ENCODE results near the gene GPAT3. TPM values are rescaled to one million over a fixed set of nuclear protein-coding genes. Genes with fewer than 3 reads are reported as not detected.
"Not testable (repeated sequence)": the region's sequence is repeated elsewhere in the genome, so short reads cannot be mapped to it uniquely, and the experiment has no call there.

The GPAT3 gene
- total RNA-seq, 3 donors from 2014 or later: 16.7 to 43.3 (median 26.4) TPM

DNA sequence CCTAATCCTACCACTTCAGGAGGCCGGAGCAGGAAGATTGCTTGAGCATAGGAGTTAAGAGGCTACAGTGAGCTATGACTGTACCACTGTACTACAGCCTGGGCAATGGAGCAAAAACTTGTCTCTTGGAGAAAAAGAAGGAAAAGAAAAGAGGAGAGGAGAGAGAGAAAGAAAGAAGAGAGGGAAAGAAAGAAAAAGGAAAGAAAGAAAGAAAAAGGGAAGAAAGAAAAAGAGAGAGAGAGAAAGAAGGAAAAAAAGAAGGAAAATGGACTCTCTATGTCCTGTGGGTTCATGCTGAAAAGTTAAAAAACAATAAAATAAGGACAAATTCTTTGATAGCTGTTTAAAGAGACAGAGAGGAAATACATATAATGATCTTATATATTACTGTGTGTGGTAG is 37.7 kb upstream of the GPAT3 start:
- H3K9me3 ChIP-seq: no peaks in the 10 kb centered on the region
- no peaks in the 10 kb centered on the region for H3K36me3 ChIP-seq (ENCODE audit: low read depth)
- no peaks in the 10 kb centered on the region for H3K4me1 ChIP-seq (ENCODE audit: low read depth)
- TF ChIP-seq, protein P1, sequence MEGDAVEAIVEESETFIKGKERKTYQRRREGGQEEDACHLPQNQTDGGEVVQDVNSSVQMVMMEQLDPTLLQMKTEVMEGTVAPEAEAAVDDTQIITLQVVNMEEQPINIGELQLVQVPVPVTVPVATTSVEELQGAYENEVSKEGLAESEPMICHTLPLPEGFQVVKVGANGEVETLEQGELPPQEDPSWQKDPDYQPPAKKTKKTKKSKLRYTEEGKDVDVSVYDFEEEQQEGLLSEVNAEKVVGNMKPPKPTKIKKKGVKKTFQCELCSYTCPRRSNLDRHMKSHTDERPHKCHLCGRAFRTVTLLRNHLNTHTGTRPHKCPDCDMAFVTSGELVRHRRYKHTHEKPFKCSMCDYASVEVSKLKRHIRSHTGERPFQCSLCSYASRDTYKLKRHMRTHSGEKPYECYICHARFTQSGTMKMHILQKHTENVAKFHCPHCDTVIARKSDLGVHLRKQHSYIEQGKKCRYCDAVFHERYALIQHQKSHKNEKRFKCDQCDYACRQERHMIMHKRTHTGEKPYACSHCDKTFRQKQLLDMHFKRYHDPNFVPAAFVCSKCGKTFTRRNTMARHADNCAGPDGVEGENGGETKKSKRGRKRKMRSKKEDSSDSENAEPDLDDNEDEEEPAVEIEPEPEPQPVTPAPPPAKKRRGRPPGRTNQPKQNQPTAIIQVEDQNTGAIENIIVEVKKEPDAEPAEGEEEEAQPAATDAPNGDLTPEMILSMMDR (IDR thresholded peaks at IDR 0.05): no peak
- ATAC-seq (no peak), DNase-seq (no peak)
- intact Hi-C loops (cut with DNase I, micrococcal nuclease): no loop called here
- no peak overlapping the region for H3K4me3 ChIP-seq

DNA sequence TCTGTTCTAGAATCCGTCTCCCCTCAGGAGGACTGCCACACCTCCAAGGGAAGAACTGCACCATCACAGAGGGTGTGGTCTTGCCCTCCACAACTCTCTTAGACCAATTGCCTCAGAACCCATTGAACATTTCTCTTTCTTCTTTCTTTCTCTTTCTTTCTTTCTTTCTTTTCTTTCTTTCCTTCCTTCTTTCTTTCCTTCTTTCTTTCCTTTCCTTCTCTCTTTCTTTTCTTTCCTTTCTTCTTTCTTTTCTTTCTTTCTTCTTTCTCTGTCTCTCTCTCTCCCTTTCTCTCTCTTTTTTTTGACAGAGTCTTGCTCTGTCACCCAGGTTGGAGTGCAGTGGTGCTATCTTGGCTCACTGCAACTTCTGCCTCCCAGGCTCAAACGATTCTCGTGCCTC is 34.2 kb upstream of the GPAT3 start:
- not testable (repeated sequence) for DNase-seq; H3K36me3 ChIP-seq (ENCODE audit: low read depth); H3K9me3 ChIP-seq; H3K4me1 ChIP-seq (ENCODE audit: low read depth); ATAC-seq; H3K4me3 ChIP-seq
- intact Hi-C loops (cut with DNase I, micrococcal nuclease): loop anchor here in 1 of 2 donors (10.0 kb wide), 1 partner anchor 133 kb away; no protein-coding TSS in a partner anchor

DNA sequence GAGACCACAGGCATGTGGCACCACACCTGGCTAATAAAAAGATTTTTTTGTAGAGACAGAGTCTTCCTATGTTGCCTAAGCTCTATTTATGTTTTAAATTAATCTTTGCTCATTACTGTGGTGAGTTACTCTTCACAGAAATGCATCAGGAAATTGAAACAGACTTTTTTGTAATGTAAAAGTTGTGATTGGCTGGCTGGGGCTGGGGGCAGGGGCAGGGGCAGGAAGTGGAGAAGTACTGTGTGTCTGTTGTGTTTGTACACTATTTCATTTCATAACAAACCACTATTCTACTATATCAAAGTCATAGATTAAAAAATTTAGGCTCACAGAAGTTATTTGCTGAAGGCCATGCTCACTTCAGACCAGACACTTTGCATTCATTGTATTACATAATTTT is 31.9 kb upstream of the GPAT3 start:
- DNase-seq (no peak), ATAC-seq (no peak)
- intact Hi-C loops (cut with DNase I, micrococcal nuclease): loop anchor here in 1 of 2 donors (10.0 kb wide), 1 partner anchor 131 kb away; no protein-coding TSS in a partner anchor
- Histone ChIP-seq H3K4me1 (ENCODE audit: low read depth) (no peaks in the 10 kb centered on the region), H3K9me3 (no peaks in the 10 kb centered on the region), H3K36me3 (ENCODE audit: low read depth) (no peaks in the 10 kb centered on the region), H3K4me3 (no peak overlapping the region)
- TF ChIP-seq, protein P1 (IDR thresholded peaks at IDR 0.05): no peak

DNA sequence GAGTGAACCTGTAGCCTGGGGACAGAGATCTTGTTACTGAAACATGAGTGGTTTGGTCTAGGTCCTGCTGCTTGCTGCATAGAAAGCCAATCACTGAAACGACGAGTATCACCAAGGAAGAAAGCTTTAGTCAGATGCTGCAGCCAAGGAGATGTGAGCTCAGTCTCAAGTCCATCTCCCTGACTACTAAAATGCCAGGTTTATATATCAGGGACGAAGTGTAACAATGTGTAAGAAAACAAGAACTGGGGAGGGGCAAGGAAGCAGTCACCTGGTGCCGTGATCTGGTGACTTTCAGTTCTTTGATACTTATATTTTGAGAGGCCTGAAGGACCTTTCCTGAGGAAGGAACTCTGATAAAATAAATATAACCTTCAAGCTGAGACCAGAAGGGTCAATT is 31.4 kb upstream of the GPAT3 start:
- TF ChIP-seq, protein P1 (IDR thresholded peaks at IDR 0.05): no peak
- no peak overlapping the region for H3K4me3 ChIP-seq
- H3K4me1 ChIP-seq (ENCODE audit: low read depth): no peaks in the 10 kb centered on the region
- intact Hi-C loops (cut with DNase I, micrococcal nuclease): loop anchor here in 1 of 2 donors (10.0 kb wide), 1 partner anchor 130 kb away; no protein-coding TSS in a partner anchor
- no peaks in the 10 kb centered on the region for H3K36me3 ChIP-seq (ENCODE audit: low read depth)
- DNase-seq (no peak), ATAC-seq (no peak)
- H3K9me3 ChIP-seq: no peaks in the 10 kb centered on the region

DNA sequence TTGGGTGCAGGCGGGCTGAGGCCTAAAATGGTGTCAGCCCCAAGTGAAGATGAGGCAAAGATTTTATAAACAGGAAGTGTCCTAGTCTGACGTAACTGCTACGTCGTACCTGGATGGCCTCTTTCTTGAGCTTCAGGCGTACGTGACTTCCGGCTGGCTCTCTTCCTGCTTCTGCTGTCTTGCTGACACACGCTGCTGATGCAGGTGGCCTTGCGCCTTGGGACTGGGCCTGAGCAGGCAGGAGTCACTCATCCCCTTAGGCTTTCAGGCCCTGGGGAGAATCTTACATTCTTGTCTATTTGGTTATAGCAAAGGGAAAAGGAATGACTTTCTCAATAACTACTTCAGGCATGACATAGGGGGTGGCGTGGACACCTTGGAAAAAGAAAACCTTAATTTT is 30.9 kb upstream of the GPAT3 start:
- no peaks in the 10 kb centered on the region for H3K9me3 ChIP-seq
- TF ChIP-seq, protein P1 (IDR thresholded peaks at IDR 0.05): no peak
- no peaks in the 10 kb centered on the region for H3K4me1 ChIP-seq (ENCODE audit: low read depth)
- intact Hi-C loops (cut with DNase I, micrococcal nuclease): loop anchor here (5.0 to 10.0 kb wide), 2 partner anchors 130 to 137 kb away; no protein-coding TSS in a partner anchor
- DNase-seq (no peak), ATAC-seq (no peak)
- no peaks in the 10 kb centered on the region for H3K36me3 ChIP-seq (ENCODE audit: low read depth)
- no peak overlapping the region for H3K4me3 ChIP-seq

DNA sequence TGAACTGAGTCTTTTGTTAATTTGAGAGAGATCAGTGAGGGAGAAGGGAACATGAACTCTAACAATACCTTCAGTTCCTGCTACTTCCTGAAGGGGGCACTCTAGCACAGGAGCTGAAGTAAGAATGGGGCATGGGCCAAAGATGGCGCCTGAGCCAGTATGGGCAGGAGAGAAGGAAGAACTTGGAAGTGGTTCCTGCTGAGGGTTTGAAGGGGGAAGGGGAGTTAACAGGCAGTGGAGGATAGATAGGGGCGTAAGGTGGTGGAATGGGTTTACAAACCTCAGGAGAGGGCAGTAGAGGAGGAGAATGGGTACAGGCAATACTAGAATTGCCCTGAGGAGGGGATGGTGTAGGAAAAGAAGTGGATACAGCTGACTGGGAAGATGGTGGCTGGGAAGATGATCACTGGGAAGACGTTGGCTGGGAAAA is 26.7 kb upstream of the GPAT3 start:
- DNase-seq (peak; percentile 45 to 84 (median 61)), ATAC-seq (peak; percentile 77)
- H3K9me3 ChIP-seq; H3K4me1 ChIP-seq (ENCODE audit: low read depth); H3K4me3 ChIP-seq; H3K36me3 ChIP-seq (ENCODE audit: low read depth): not testable (repeated sequence)
- intact Hi-C loops (cut with DNase I, micrococcal nuclease): loop anchor here (5.0 to 10.0 kb wide), 2 partner anchors 126 to 133 kb away; no protein-coding TSS in a partner anchor
- TF ChIP-seq, protein P1 (IDR thresholded peaks at IDR 0.05): peak; percentile 53
